IMR-90 (cell line): ENCODE results near the gene SLC66A3. TPM values are rescaled to one million over a fixed set of nuclear protein-coding genes. Genes with fewer than 3 reads are reported as not detected.

ENCODE experiments used
- ATAC-seq: fragments of 200-7000 bp; cut with Tn5 transposase; 2 replicates; pipeline ENCODE4 v1.9.1; 2020; ENCODE audit warnings: low read depth, mild to moderate bottlenecking, moderate library complexity
- BruUV-seq: library from RNA; stranded (reverse); fragments of 400-500 nt; replicated peaks from 2 replicates; lab custom pipeline; 2021; lab: Mats Ljungman, UMichigan
- CTCF ChIA-PET: fragments of 300-600 bp; formaldehyde crosslinking; extraction: SDS; loops from one replicate; lab custom pipeline; 2021; ENCODE audit warnings: antibody characterized with exemption; lab: Yijun Ruan, JAX
- POLR2A ChIA-PET: fragments of 300-600 bp; sonication (Branson Sonifier 250); formaldehyde crosslinking; loops from one replicate; lab custom pipeline; 2022; ENCODE audit warnings: antibody characterized with exemption; ENCODE audit not compliant: unreplicated experiment; lab: Charles Lee
- DNase-seq: peaks from one replicate; pipeline ENCODE4 v3.0.0; 2013
- H2AFZ ChIP-seq: replicated peaks from 2 replicates; pipeline ENCODE3; 2013; ENCODE audit warnings: low read length, mild to moderate bottlenecking; ENCODE audit not compliant: poor library complexity
- H2AK5ac ChIP-seq: 2 replicates; pipeline ENCODE4 v1.6.1; 2013; ENCODE audit warnings: low read depth, low read length, inconsistent platforms
- H2AK9ac ChIP-seq: replicated peaks from 2 replicates; pipeline ENCODE3; 2013; ENCODE audit warnings: mild to moderate bottlenecking, low read depth, low read length, moderate library complexity; ENCODE audit not compliant: poor library complexity
- H2BK120ac ChIP-seq: 2 replicates; pipeline ENCODE4 v1.6.1; 2013; ENCODE audit warnings: low read depth, low read length, inconsistent platforms
- H2BK15ac ChIP-seq: 3 replicates; pipeline ENCODE4 v1.6.1; 2013; ENCODE audit warnings: low read depth, low read length, inconsistent platforms
- H2BK20ac ChIP-seq: 2 replicates; pipeline ENCODE4 v1.6.1; 2013; ENCODE audit warnings: low read depth, mild to moderate bottlenecking, inconsistent platforms, low read length, moderate library complexity
- H2BK5ac ChIP-seq: 2 replicates; pipeline ENCODE4 v1.6.1; 2013; ENCODE audit warnings: mild to moderate bottlenecking, low read depth, low read length, inconsistent platforms; ENCODE audit not compliant: poor library complexity, severe bottlenecking
- H3K14ac ChIP-seq: replicated peaks from 2 replicates; pipeline ENCODE4 v1.6.1; 2013; ENCODE audit warnings: low read depth, low read length, inconsistent platforms
- H3K18ac ChIP-seq: 2 replicates; pipeline ENCODE4 v1.6.1; 2013; ENCODE audit warnings: low read depth, low read length, control low read depth
- H3K23ac ChIP-seq: 2 replicates; pipeline ENCODE4 v1.6.1; 2013; ENCODE audit warnings: low read depth, low read length, inconsistent platforms
- H3K27ac ChIP-seq: 2 replicates; pipeline ENCODE4 v1.5.1; 2013; ENCODE audit warnings: mild to moderate bottlenecking, control low read depth, low read length; ENCODE audit not compliant: insufficient read depth
- H3K27me3 ChIP-seq: 2 replicates; pipeline ENCODE4 v1.6.1; 2013; ENCODE audit warnings: low read length; ENCODE audit not compliant: control insufficient read depth, insufficient read depth
- H3K36me3 ChIP-seq: 2 replicates; pipeline ENCODE4 v1.6.1; 2013; ENCODE audit warnings: low read length, mixed read lengths; ENCODE audit not compliant: control insufficient read depth, insufficient read depth
- H3K4ac ChIP-seq: 2 replicates; pipeline ENCODE4 v1.6.1; 2013; ENCODE audit warnings: low read depth, low read length, inconsistent platforms
- H3K4me1 ChIP-seq: 2 replicates; pipeline ENCODE4 v1.6.1; 2013; ENCODE audit warnings: low read length, mixed read lengths; ENCODE audit not compliant: control insufficient read depth, insufficient read depth
- H3K4me2 ChIP-seq: 2 replicates; pipeline ENCODE4 v1.6.1; 2013; ENCODE audit warnings: low read depth, mild to moderate bottlenecking, control low read depth, low read length, moderate library complexity
- H3K4me3 ChIP-seq: 2 replicates; pipeline ENCODE4 v1.5.1; 2013; ENCODE audit warnings: low read depth, mild to moderate bottlenecking, control low read depth, low read length, moderate library complexity; ENCODE audit not compliant: insufficient read depth
- H3K56ac ChIP-seq: 2 replicates; pipeline ENCODE4 v1.6.1; 2013; ENCODE audit warnings: low read length, inconsistent platforms; ENCODE audit not compliant: insufficient read depth; ENCODE audit errors: extremely low read depth
- H3K79me1 ChIP-seq, 2 experiments: 2 replicates each; pipeline ENCODE4 v1.6.1; 2013; ENCODE audit warnings: low read length in 2 of 2, inconsistent platforms in 1 of 2, low read depth in 1 of 2
- H3K9ac ChIP-seq: 2 replicates; pipeline ENCODE4 v1.6.1; 2013; ENCODE audit warnings: low read depth, low read length, control low read depth
- H3K9me1 ChIP-seq: 2 replicates; pipeline ENCODE4 v1.6.1; 2013; ENCODE audit warnings: low read length, inconsistent platforms; ENCODE audit not compliant: insufficient read depth
- H3K9me3 ChIP-seq: 2 replicates; pipeline ENCODE4 v1.6.1; 2013; ENCODE audit warnings: low read length; ENCODE audit not compliant: control insufficient read depth, insufficient read depth
- H4K20me1 ChIP-seq: 2 replicates; pipeline ENCODE4 v1.6.1; 2013; ENCODE audit warnings: low read length, inconsistent platforms; ENCODE audit not compliant: insufficient read depth
- H4K5ac ChIP-seq: 2 replicates; pipeline ENCODE4 v1.6.1; 2013; ENCODE audit warnings: mild to moderate bottlenecking, low read depth, low read length, control low read depth
- H4K8ac ChIP-seq, 2 experiments: 2 replicates each; pipeline ENCODE4 v1.6.1; 2013; ENCODE audit warnings: low read depth in 2 of 2, low read length in 2 of 2, control low read depth in 1 of 2, inconsistent platforms in 1 of 2
- H4K91ac ChIP-seq: 2 replicates; pipeline ENCODE4 v1.6.1; 2013; ENCODE audit warnings: low read depth, low read length, inconsistent platforms; ENCODE audit not compliant: insufficient read depth
- BHLHE40 ChIP-seq: fragments of 150-350 bp; IDR thresholded peaks from 2 replicates; pipeline ENCODE4 v1.6.1; 2016; ENCODE audit warnings: mild to moderate bottlenecking, low read depth, low read length
- CEBPB ChIP-seq: IDR thresholded peaks from 2 replicates; pipeline ENCODE4 v1.6.1; 2012; ENCODE audit warnings: low read depth, low read length, improper control_type of control experiment
- CHD1 ChIP-seq: IDR thresholded peaks from 2 replicates; pipeline ENCODE4 v1.6.1; 2012; ENCODE audit warnings: low read depth, low read length, improper control_type of control experiment
- CTCF ChIP-seq: conservative IDR thresholded peaks from 2 replicates; pipeline ENCODE4 v1.5.1; 2012; ENCODE audit warnings: mild to moderate bottlenecking, low read depth, low read length, improper control_type of control experiment
- ELK1 ChIP-seq: fragments of 150-350 bp; IDR thresholded peaks from 2 replicates; pipeline ENCODE4 v1.6.1; 2016; ENCODE audit warnings: low read depth, mild to moderate bottlenecking, low read length, moderate library complexity, borderline replicate concordance
- FOS ChIP-seq: fragments of 150-350 bp; IDR thresholded peaks from 2 replicates; pipeline ENCODE4 v1.6.1; 2016; ENCODE audit warnings: low read depth, low read length
- MAFK ChIP-seq: IDR thresholded peaks from 2 replicates; pipeline ENCODE4 v1.6.1; 2012; ENCODE audit warnings: low read depth, low read length, improper control_type of control experiment
- MAZ ChIP-seq: IDR thresholded peaks from 2 replicates; pipeline ENCODE4 v1.6.1; 2012; ENCODE audit warnings: low read depth, mild to moderate bottlenecking, low read length, improper control_type of control experiment, moderate library complexity, borderline replicate concordance
- MXI1 ChIP-seq: IDR thresholded peaks from 2 replicates; pipeline ENCODE4 v1.6.1; 2012; ENCODE audit warnings: low read depth, mild to moderate bottlenecking, low read length, moderate library complexity, borderline replicate concordance
- NFE2L2 ChIP-seq: fragments of 150-350 bp; IDR thresholded peaks from 2 replicates; pipeline ENCODE4 v1.6.1; 2016; ENCODE audit warnings: low read depth, mild to moderate bottlenecking, low read length
- RAD21 ChIP-seq: IDR thresholded peaks from 2 replicates; pipeline ENCODE4 v1.6.1; 2012; ENCODE audit warnings: low read length, improper control_type of control experiment
- RFX5 ChIP-seq: IDR thresholded peaks from 2 replicates; pipeline ENCODE4 v1.8.0; 2012; ENCODE audit warnings: low read depth, mild to moderate bottlenecking, low read length, moderate library complexity
- USF2 ChIP-seq: fragments of 150-350 bp; IDR thresholded peaks from 2 replicates; pipeline ENCODE4 v1.6.1; 2017; ENCODE audit warnings: mild to moderate bottlenecking, antibody characterized with exemption, low read length, low read depth
- WGBS, 2 experiments: methylation state at CpG; one replicate each; pipeline versions ENCODE4 v1.1.5 to v1.1.7; 2013; ENCODE audit warnings: missing lambda C conversion rate in 2 of 2; ENCODE audit not compliant: insufficient read length in 1 of 2; ENCODE audit errors: extremely low coverage in 2 of 2; 5-methylcytosine and 5-hydroxymethylcytosine counted together
- dilution Hi-C: fragments of 300-500 bp; cut with HindIII; formaldehyde crosslinking; loops from one replicate; pipeline ENCODE4 v1.14.3; 2018; ENCODE audit warnings: low sequenced_read_pairs; ENCODE audit not compliant: unreplicated experiment
- in situ Hi-C: fragments of 300-500 bp; cut with MboI; formaldehyde crosslinking; loops from 3 replicates; pipeline ENCODE4 v1.14.3; 2019; ENCODE audit warnings: low sequenced_read_pairs, inconsistent platforms, mixed read lengths
- intact Hi-C: fragments of 100-400 bp; cut with micrococcal nuclease; formaldehyde crosslinking; loops from 2 replicates; pipeline ENCODE4 v1.10.0; 2022
- polyA plus RNA-seq, 3 experiments: library from polyadenylated mRNA; depleted of rRNA; stranded (reverse); fragments of >200 nt; gene quantifications; 2 replicates each; pipeline ENCODE4 v1.2.3, GENCODE V29; 2012; ENCODE audit warnings: low replicate concordance in 1 of 3
- total RNA-seq: library from RNA; depleted of rRNA; stranded (reverse); fragments of >200 nt; gene quantifications from 2 replicates; pipeline ENCODE4 v1.2.3, GENCODE V29; 2012

The SLC66A3 gene
- total and polyA plus RNA-seq, 2 of the 4 experiments (the other 2 are of a cell fraction) = 18.1 to 25.2 TPM

GRCh38 chr2:11144077-11144737 is 11.1 kb upstream of the SLC66A3 start (continued):
- TF ChIP-seq RFX5 = no peak

- H2AFZ ChIP-seq = no peak overlapping the region
- H4K8ac ChIP-seq = no peak overlapping the region
- H2BK15ac ChIP-seq = no peak overlapping the region
- DNase-seq (no peak), ATAC-seq (no peak)
- POLR2A ChIA-PET = no interaction called here
- H3K27me3 ChIP-seq = peaks cover 16% of the 10 kb centered on the region
- intact Hi-C loops (no loop called here), dilution Hi-C loops (no loop called here), in situ Hi-C loops (loop anchor here (25.0 kb wide), 1 partner anchor 618 kb away; no protein-coding TSS in a partner anchor)
- no peak overlapping the region for H3K4me3 ChIP-seq
- no peak overlapping the region for H3K4ac ChIP-seq
- H2BK20ac ChIP-seq = no peak overlapping the region
- peaks cover 9% of the 10 kb centered on the region for H3K9me3 ChIP-seq
- no peak overlapping the region for H3K9ac ChIP-seq
- H4K5ac ChIP-seq = no peak overlapping the region
- no peak overlapping the region for H3K23ac ChIP-seq
- H2BK5ac ChIP-seq = no peak overlapping the region
- no peak overlapping the region for H3K18ac ChIP-seq
- no peak overlapping the region for H3K56ac ChIP-seq
- H4K91ac ChIP-seq = no peak overlapping the region
- no peaks in the 10 kb centered on the region for H4K20me1 ChIP-seq
- H2BK120ac ChIP-seq = no peak overlapping the region
- CTCF ChIA-PET = interaction anchor here (0.7 to 1.8 kb wide), 2 partner anchors 11 to 629 kb away, joined by 3 to 8 read pairs; a partner anchor contains a TSS
- no peak overlapping the region for H2AK9ac ChIP-seq
- no peak overlapping the region for H2AK5ac ChIP-seq
- no peaks in the 10 kb centered on the region for H3K79me1 ChIP-seq
- H3K4me2 ChIP-seq = no peak overlapping the region
- WGBS, 2 experiments = 77% methylated on average over 2 of the region's 6 CpGs; no CpG with 5 or more reads in 1 of the 2 experiments
- no peak overlapping the region for H3K14ac ChIP-seq
- no TSS peak for BruUV-seq
- H3K27ac ChIP-seq = no peak overlapping the region
- no peaks in the 10 kb centered on the region; the same call in 1 of the 2 replicates for H3K9me1 ChIP-seq
- no peaks in the 10 kb centered on the region for H3K36me3 ChIP-seq
- H3K4me1 ChIP-seq = no peaks in the 10 kb centered on the region; the same call in 1 of the 2 replicates
- TF ChIP-seq ELK1 (no peak), BHLHE40 (no peak), FOS (no peak), MAZ (no peak), CHD1 (no peak), CTCF (no peak), MXI1 (no peak), RAD21 (no peak), CEBPB (no peak), RFX5 (no peak), USF2 (no peak), NFE2L2 (no peak), MAFK (no peak)
Observed at GRCh38 chr2:11144738-11145079, 10.6 kb upstream of the SLC66A3 start.
